ENCODE results near the gene CAVIN4.

The CAVIN4 gene

GRCh38 chr9:100598641-100599145 lies 20.8 kb downstream of the CAVIN4 start:
- Histone ChIP-seq H3K4me1 (peaks cover 7 to 18% (median 11%) of the 10 kb centered on the region in 10 experiments), H3K4me2 (peak overlapping the region; percentile 63 to 90 (median 82)), H3K4me3 (peak overlapping the region; percentile 51 to 74 (median 60)), H3K27me3 (no peaks in the 10 kb centered on the region), H3K36me3 (no peaks in the 10 kb centered on the region), H3K27ac (peak overlapping the region in 5 of 11 experiments; percentile 8 to 55 (median 35); a peak in 6 of 22 replicates), H4K20me1 (no peaks in the 10 kb centered on the region), H3K9me3 (replicated peaks in 1 of 11) (no peaks in the 10 kb centered on the region), H3K9ac (peak overlapping the region; percentile 22 to 77 (median 71); a peak in 21 of 22 replicates)
- TF ChIP-seq Cebpa-rat (IDR thresholded peaks at IDR 0.05), result no peak

GRCh38 chr9:100600521-100601079 lies 22.7 kb downstream of the CAVIN4 start:
- no peak overlapping the region for H3K27ac ChIP-seq
- no peak overlapping the region for H3K4me3 ChIP-seq
- no peak for TF ChIP-seq Cebpa-rat (IDR thresholded peaks at IDR 0.05)
- no peaks in the 10 kb centered on the region for H3K36me3 ChIP-seq
- no peaks in the 10 kb centered on the region for H3K27me3 ChIP-seq
- no peak overlapping the region for H3K9ac ChIP-seq
- no peaks in the 10 kb centered on the region for H4K20me1 ChIP-seq
- no peaks in the 10 kb centered on the region for H3K9me3 ChIP-seq (replicated peaks in 1 of 11)
- H3K4me2 ChIP-seq, result no peak overlapping the region
- peaks cover 7 to 18% (median 11%) of the 10 kb centered on the region in 10 experiments for H3K4me1 ChIP-seq

- no peaks in the 10 kb centered on the region for H3K27me3 ChIP-seq
- no peak overlapping the region for H3K9ac ChIP-seq
- no peaks in the 10 kb centered on the region for H3K36me3 ChIP-seq
- H3K4me1 ChIP-seq, result peaks cover 7 to 18% (median 11%) of the 10 kb centered on the region in 10 experiments
- H3K4me2 ChIP-seq, result no peak overlapping the region
- TF ChIP-seq Cebpa-rat (IDR thresholded peaks at IDR 0.05), result no peak
- H3K9me3 ChIP-seq (replicated peaks in 1 of 11), result no peaks in the 10 kb centered on the region
- no peak overlapping the region for H3K27ac ChIP-seq
- H3K4me3 ChIP-seq, result no peak overlapping the region
- H4K20me1 ChIP-seq, result no peaks in the 10 kb centered on the region
These were observed 23.3 kb downstream of the CAVIN4 start for GRCh38 chr9:100601216-100601615.

DNA sequence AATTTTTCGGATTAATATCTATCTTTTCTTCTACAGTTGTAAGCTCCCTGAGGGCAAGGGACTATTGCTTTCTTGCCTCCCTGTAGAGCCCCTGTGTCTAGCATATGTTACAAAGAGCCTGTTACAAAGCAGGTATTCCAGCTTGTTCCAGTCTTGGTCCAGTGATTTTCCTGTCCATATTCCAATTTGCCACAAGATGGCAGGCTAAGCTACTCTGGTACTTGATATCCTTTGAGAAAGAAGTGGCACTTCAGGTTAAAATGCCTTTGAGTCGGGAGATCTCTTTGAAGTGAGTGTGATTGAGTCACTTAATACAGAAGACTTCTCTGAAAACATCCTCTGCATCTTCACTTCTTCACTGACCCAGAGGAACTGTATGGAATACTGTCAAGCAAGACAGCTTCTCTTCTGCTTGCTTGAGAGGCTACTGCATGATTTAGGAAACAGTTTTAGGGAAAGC lies 24.5 kb downstream of the CAVIN4 start:
- H3K27me3 ChIP-seq, result no peaks in the 10 kb centered on the region
- H3K36me3 ChIP-seq, result no peaks in the 10 kb centered on the region
- TF ChIP-seq Cebpa-rat (IDR thresholded peaks at IDR 0.05), result no peak

GRCh38 chr9:100605405-100605804 lies 27.5 kb downstream of the CAVIN4 start:
- Histone ChIP-seq H3K27me3 (no peaks in the 10 kb centered on the region), H3K4me1 (no peaks in the 10 kb centered on the region), H3K27ac (no peak overlapping the region), H3K9ac (no peak overlapping the region), H3K4me3 (no peak overlapping the region), H3K4me2 (no peak overlapping the region), H3K9me3 (replicated peaks in 1 of 11) (0 out of 22 replicates have a peak, but pooled peaks cover 0 to 6% (median 0%) of the 10 kb centered on the region in 11 experiments), H3K36me3 (no peaks in the 10 kb centered on the region), H4K20me1 (no peaks in the 10 kb centered on the region)
- TF ChIP-seq Cebpa-rat (IDR thresholded peaks at IDR 0.05), result no peak

More for the DNA sequence above, 24.5 kb downstream of the CAVIN4 start:
- Histone ChIP-seq H3K9ac (no peak overlapping the region), H3K4me3 (no peak overlapping the region), H4K20me1 (no peaks in the 10 kb centered on the region), H3K9me3 (replicated peaks in 1 of 11) (no peaks in the 10 kb centered on the region), H3K27ac (no peak overlapping the region), H3K4me1 (peaks cover 7 to 18% (median 11%) of the 10 kb centered on the region in 10 experiments), H3K4me2 (no peak overlapping the region)

DNA sequence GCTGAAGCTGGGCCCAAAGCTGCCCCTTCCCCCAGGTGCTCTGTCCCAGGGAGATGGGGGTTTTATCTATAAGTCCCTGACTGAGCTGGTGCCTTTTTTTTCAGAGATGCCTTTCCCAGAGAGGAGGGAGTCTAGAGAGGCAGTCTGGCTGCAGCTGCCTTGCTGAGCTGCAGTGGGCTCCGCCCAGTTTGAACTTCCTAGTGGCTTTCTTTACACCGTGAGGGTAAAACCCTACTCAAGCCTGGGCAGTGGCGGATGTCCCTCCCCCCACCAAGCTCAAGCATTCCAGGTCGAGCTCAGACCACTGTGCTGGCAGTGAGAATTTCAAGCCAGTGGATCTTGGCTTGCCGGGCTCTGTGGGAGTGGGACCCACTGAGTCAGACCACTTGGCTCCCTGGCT lies 41.3 kb downstream of the CAVIN4 start:
- Histone ChIP-seq H3K9ac (no peak overlapping the region), H3K36me3 (no peaks in the 10 kb centered on the region), H3K9me3 (replicated peaks in 1 of 11) (peaks cover 30 to 37% (median 33%) of the 10 kb centered on the region in 11 experiments), H3K4me2 (no peak overlapping the region), H3K4me1 (0 out of 20 replicates have a peak, but pooled peaks cover 0 to 6% (median 0%) of the 10 kb centered on the region in 10 experiments), H3K4me3 (no peak overlapping the region), H3K27ac (no peak overlapping the region), H3K27me3 (no peaks in the 10 kb centered on the region), H4K20me1 (no peaks in the 10 kb centered on the region)
- TF ChIP-seq Cebpa-rat (IDR thresholded peaks at IDR 0.05), result no peak

DNA sequence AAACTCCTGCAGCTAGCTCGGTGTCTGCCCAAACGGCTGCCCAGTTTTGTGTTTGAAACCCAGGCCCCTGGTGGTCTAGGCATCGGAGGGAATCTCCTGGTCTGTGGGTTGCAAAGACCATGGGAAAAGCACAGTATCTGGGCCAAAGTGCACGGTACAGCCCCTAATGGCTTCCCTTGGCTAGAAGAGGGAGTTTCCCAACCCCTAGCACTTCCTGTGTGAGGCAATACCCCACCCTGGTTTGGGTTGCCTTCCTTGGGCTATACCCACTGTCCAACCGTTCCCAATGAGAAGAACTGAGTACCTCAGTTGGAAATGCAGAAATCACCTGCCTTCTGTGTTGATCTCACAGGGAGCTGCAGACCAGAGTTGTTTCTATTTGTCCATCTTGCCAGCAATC lies 41.8 kb downstream of the CAVIN4 start:
- Histone ChIP-seq H3K27ac (no peak overlapping the region), H3K4me2 (no peak overlapping the region), H3K36me3 (no peaks in the 10 kb centered on the region), H3K4me1 (0 out of 20 replicates have a peak, but pooled peaks cover 0 to 6% (median 0%) of the 10 kb centered on the region in 10 experiments), H3K9ac (no peak overlapping the region), H4K20me1 (no peaks in the 10 kb centered on the region), H3K9me3 (replicated peaks in 1 of 11) (peaks cover 30 to 37% (median 33%) of the 10 kb centered on the region in 11 experiments), H3K4me3 (no peak overlapping the region), H3K27me3 (no peaks in the 10 kb centered on the region)
- TF ChIP-seq Cebpa-rat (IDR thresholded peaks at IDR 0.05), result no peak

DNA sequence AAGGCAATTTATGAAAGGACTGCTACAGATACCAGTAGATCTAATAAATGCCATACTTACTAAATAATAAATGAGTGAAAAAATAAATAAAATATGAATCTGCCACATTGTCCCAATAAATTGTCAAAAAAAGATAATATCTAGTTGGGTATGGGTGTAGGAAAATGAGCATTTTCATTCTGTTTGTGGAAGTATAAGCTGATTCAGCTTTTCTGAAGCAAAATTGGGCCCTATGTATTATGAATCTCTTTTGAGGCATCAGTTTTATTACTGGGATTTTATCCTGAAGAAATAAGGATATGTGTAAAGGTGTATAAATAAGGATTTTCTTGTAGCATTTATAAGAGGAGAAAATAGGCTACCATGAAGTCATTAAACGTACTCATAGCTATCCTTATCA lies 46.1 kb downstream of the CAVIN4 start:
- no peak for TF ChIP-seq Cebpa-rat (IDR thresholded peaks at IDR 0.05)
- H3K4me3 ChIP-seq, result no peak overlapping the region
- no peak overlapping the region for H3K4me2 ChIP-seq
- no peaks in the 10 kb centered on the region for H3K27me3 ChIP-seq
- H3K36me3 ChIP-seq, result no peaks in the 10 kb centered on the region
- H4K20me1 ChIP-seq, result no peaks in the 10 kb centered on the region
- H3K4me1 ChIP-seq, result 0 out of 20 replicates have a peak, but pooled peaks cover 0 to 6% (median 0%) of the 10 kb centered on the region in 10 experiments
- H3K9ac ChIP-seq, result no peak overlapping the region
- H3K9me3 ChIP-seq (replicated peaks in 1 of 11), result peaks cover 4 to 16% (median 10%) of the 10 kb centered on the region in 11 experiments; a peak in 21 of 22 replicates
- no peak overlapping the region for H3K27ac ChIP-seq

GRCh38 chr9:100626949-100627348 lies 49.1 kb downstream of the CAVIN4 start:
- no peak for TF ChIP-seq Cebpa-rat (IDR thresholded peaks at IDR 0.05)
- no peak overlapping the region for H3K4me3 ChIP-seq
- no peaks in the 10 kb centered on the region for H3K27me3 ChIP-seq
- H3K27ac ChIP-seq, result no peak overlapping the region
- H3K9me3 ChIP-seq (replicated peaks in 1 of 11), result peaks cover 0 to 9% (median 4%) of the 10 kb centered on the region in 11 experiments; a peak in 5 of 22 replicates
- H3K4me2 ChIP-seq, result no peak overlapping the region
- no peak overlapping the region for H3K9ac ChIP-seq
- no peaks in the 10 kb centered on the region for H3K36me3 ChIP-seq
- no peaks in the 10 kb centered on the region for H4K20me1 ChIP-seq
- no peaks in the 10 kb centered on the region for H3K4me1 ChIP-seq

GRCh38 chr9:100637787-100638186 lies 59.9 kb downstream of the CAVIN4 start:
- TF ChIP-seq Cebpa-rat (IDR thresholded peaks at IDR 0.05), result no peak

More at GRCh38 chr9:100637787-100638186, 59.9 kb downstream of the CAVIN4 start:
- no peak overlapping the region for H3K9ac ChIP-seq
- H3K4me2 ChIP-seq, result no peak overlapping the region
- no peak overlapping the region for H3K27ac ChIP-seq
- no peaks in the 10 kb centered on the region for H4K20me1 ChIP-seq
- H3K9me3 ChIP-seq (replicated peaks in 1 of 11), result peaks cover 0 to 6% (median 0%) of the 10 kb centered on the region in 11 experiments; a peak in 1 of 22 replicates
- H3K4me1 ChIP-seq, result no peaks in the 10 kb centered on the region
- no peaks in the 10 kb centered on the region for H3K27me3 ChIP-seq
- H3K36me3 ChIP-seq, result no peaks in the 10 kb centered on the region
- no peak overlapping the region for H3K4me3 ChIP-seq
